ENCODE measurements around the gene VPS13D. TPM values are rescaled to one million over a fixed set of nuclear protein-coding genes. Genes with fewer than 3 reads are reported as not detected.

The VPS13D gene
- total RNA-seq, 4 donors from 2014 or later, result 77.5 to 142 (median 94.4) TPM

DNA sequence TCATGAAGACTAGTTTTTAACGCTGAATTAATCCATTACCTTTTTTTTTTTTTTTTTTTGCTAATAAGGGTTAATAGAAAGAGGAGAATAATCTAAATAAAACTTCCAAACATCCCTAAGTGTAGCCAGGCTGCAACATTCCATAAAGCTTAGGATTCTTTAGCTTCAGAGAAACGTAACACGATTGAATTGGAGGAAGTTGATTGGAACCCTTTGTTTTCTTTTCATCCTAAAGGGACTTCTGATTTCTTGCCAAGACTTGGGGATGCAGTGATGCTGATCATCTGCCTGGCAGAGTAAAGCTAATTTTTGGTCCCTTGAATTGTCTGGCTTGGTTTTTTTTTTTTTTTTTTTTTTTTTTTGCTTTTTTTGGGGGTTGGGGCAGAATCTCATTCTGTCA, 142.9 kb downstream of the VPS13D start:
- TF ChIP-seq, protein P1, sequence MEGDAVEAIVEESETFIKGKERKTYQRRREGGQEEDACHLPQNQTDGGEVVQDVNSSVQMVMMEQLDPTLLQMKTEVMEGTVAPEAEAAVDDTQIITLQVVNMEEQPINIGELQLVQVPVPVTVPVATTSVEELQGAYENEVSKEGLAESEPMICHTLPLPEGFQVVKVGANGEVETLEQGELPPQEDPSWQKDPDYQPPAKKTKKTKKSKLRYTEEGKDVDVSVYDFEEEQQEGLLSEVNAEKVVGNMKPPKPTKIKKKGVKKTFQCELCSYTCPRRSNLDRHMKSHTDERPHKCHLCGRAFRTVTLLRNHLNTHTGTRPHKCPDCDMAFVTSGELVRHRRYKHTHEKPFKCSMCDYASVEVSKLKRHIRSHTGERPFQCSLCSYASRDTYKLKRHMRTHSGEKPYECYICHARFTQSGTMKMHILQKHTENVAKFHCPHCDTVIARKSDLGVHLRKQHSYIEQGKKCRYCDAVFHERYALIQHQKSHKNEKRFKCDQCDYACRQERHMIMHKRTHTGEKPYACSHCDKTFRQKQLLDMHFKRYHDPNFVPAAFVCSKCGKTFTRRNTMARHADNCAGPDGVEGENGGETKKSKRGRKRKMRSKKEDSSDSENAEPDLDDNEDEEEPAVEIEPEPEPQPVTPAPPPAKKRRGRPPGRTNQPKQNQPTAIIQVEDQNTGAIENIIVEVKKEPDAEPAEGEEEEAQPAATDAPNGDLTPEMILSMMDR (IDR thresholded peaks at IDR 0.05; ENCODE audit: low read depth), result no peak

DNA sequence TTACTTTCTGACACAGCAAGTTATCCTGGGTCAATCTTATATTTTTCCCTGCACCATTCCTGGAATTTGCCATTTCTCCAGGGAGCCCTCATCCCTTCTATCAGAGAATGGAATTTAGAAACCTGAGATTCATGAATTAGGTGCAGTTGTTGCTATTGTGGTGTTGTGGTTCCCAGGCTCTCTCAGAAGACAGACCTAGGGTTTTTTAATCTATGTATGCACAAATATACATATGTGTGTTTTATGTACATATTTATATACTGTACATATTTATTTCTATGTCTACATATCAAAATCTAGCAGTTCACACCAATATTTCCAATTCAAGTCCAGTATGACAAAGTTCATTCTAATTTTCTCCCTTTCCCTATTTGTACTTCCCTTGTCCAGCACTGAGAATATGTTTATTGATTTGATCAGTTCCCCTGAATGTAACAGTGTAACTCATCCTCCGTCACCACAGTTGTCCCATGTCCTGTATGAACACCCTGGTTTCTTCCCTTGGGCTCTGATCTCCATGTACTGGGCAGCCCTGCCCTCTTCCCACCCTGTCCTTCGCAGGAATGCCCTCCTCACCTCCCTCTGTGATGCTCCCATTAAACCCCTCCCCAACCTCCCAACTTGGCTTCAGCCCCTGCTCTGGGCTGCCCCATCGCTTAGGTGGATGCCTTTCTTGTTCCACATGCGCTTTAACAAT, 145.5 kb downstream of the VPS13D start:
- TF ChIP-seq, protein P1 (IDR thresholded peaks at IDR 0.05; ENCODE audit: low read depth), result no peak

- TF ChIP-seq, protein P1 (IDR thresholded peaks at IDR 0.05; ENCODE audit: low read depth), result no peak
Measured at GRCh38 chr1:12376236-12377045, 146.6 kb downstream of the VPS13D start.

DNA sequence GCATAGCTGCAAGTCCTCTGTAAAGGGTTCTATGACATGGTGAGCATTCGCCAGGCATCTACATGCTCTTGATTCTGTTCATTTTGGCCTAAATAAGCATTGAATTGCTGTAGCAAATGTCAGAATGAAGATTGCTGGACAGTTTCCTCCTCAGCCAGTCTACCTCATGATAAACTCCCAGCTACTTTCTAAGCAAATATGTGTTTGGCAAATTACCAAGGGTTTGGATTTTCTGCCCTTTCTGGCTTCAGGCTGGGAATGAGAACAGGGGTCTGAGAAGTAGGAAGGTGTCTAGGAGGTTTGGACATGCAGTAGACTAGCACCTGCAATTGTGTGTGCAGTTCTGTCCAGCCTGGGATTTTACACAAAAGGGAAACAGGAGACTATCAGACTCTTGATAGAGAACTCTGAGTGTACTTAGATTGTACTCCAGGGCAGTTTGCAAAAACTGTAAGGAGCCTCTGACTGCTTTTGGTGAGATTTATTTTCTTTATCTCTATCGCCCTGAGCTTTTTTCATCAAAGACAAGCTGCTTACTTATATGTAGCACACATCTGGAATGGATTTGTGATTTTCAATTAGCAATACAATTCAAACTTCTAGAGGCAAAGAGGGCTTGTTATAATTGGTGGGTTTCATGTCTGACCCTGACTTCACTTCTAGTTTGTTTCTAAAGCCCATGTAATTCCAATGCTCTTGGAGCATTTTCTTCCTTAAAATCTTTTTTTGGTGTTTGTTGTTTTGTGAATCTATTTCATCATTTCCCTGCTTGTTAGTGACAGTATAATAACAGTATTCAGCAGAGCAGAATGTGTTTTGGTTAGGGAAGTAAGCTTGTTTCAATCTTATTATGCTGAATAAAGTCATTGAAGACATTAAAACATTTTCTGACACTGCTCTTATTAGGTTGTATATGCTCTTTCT, 150.8 kb downstream of the VPS13D start:
- TF ChIP-seq, protein P1 (IDR thresholded peaks at IDR 0.05; ENCODE audit: low read depth), result no peak

DNA sequence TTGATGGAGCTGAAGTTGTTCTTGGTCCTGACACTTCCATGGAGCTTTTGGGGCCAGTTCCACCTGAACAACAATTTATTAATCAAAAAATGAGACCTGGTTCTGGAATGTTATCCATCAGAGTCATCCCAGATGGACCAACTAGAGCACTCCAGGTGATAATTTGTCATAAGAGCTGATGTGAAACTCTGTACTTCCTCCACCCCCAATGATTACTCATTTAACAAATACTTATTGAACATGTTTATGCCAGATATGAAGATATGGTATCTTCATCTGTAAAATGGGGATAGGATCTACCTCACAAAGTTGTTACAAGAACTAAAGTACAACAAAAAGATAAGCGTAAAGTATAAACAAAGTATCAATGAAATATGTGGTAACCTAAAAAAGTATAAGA, 153.2 kb downstream of the VPS13D start:
- TF ChIP-seq, protein P1 (IDR thresholded peaks at IDR 0.05; ENCODE audit: low read depth), result no peak

DNA sequence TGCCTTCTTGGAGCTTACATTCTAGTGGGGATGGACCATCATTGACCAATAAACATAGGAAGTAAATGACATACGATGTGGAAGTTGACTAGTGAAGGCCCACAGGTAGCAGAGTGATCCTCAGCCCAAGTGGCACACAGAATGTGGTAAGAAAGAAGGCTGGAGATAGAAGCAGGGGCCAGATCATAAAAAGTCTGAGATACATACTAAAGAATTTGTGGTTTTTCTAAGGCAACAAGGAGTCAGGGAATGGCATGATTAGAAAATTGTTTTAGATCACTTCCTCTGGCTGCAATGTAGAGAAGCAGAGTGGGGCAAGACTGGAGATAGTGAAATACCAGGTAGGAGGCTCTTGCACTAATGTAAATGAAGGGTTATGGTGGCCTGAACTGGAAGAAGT, 154.0 kb downstream of the VPS13D start:
- TF ChIP-seq, protein P1 (IDR thresholded peaks at IDR 0.05; ENCODE audit: low read depth), result no peak

Measured in subcutaneous adipose tissue (tissue), 4 donors.